NCI-H187 treated with DMSO at 0.1 percent for 48 hours (cell line): ENCODE data around the gene RAPGEF5.

ENCODE experiments used
- DNase-seq: peaks from one replicate; lab custom pipeline; 2025; lab: John Stamatoyannopoulos, UW

RAPGEF5 gene

GRCh38 chr7:22256541-22257096 lies 100.3 kb downstream of the RAPGEF5 start:
- no peak for DNase-seq

- DNase-seq, result no peak
These were observed 101.1 kb downstream of the RAPGEF5 start for GRCh38 chr7:22255834-22256233.

GRCh38 chr7:22255342-22255741 lies 101.6 kb downstream of the RAPGEF5 start:
- no peak for DNase-seq

- no peak for DNase-seq
These were observed 103.9 kb downstream of the RAPGEF5 start for GRCh38 chr7:22252936-22253536.

- peak; percentile 6 for DNase-seq
These were observed 104.9 kb downstream of the RAPGEF5 start for GRCh38 chr7:22252016-22252415.

GRCh38 chr7:22251281-22251680 lies 105.7 kb downstream of the RAPGEF5 start:
- DNase-seq, result no peak

GRCh38 chr7:22250390-22250789 lies 106.6 kb downstream of the RAPGEF5 start:
- no peak for DNase-seq

- no peak for DNase-seq
These were observed 108.7 kb downstream of the RAPGEF5 start for GRCh38 chr7:22248111-22248809.

- DNase-seq, result no peak
These were observed 115.1 kb downstream of the RAPGEF5 start for GRCh38 chr7:22241805-22242390.

GRCh38 chr7:22240904-22241571 lies 115.9 kb downstream of the RAPGEF5 start:
- DNase-seq, result no peak

- no peak for DNase-seq
These were observed 118.3 kb downstream of the RAPGEF5 start for GRCh38 chr7:22238354-22239311.

- no peak for DNase-seq
These were observed 121.8 kb downstream of the RAPGEF5 start for GRCh38 chr7:22235134-22235533.

GRCh38 chr7:22234227-22234626 lies 122.7 kb downstream of the RAPGEF5 start:
- no peak for DNase-seq

GRCh38 chr7:22231806-22232205 lies 125.1 kb downstream of the RAPGEF5 start:
- no peak for DNase-seq

- DNase-seq, result no peak
These were observed 125.8 kb downstream of the RAPGEF5 start for GRCh38 chr7:22231141-22231540.

GRCh38 chr7:22230238-22230637 lies 126.7 kb downstream of the RAPGEF5 start:
- no peak for DNase-seq

- DNase-seq, result no peak
These were observed 127.8 kb downstream of the RAPGEF5 start for GRCh38 chr7:22229148-22229547.

GRCh38 chr7:22223807-22224206 lies 133.1 kb downstream of the RAPGEF5 start:
- DNase-seq, result no peak

GRCh38 chr7:22220941-22221340 lies 136.0 kb downstream of the RAPGEF5 start:
- no peak for DNase-seq

GRCh38 chr7:22219739-22220493 lies 137.0 kb downstream of the RAPGEF5 start:
- no peak for DNase-seq

GRCh38 chr7:22219036-22219435 lies 137.9 kb downstream of the RAPGEF5 start:
- no peak for DNase-seq
